PC-9 (cell line): ENCODE measurements around the gene PROS1. TPM values are rescaled to one million over a fixed set of nuclear protein-coding genes. Genes with fewer than 3 reads are reported as not detected.
"Not testable (repeated sequence)": the region's sequence is repeated elsewhere in the genome, so short reads cannot be mapped to it uniquely, and the experiment has no call there.

Experiments used
- BruUV-seq: library from RNA; stranded (reverse); fragments of 400-500 nt; replicated peaks from 2 replicates; lab custom pipeline; 2021; lab: Mats Ljungman, UMichigan
- CTCF ChIA-PET: fragments of 300-600 bp; sonication (Branson Sonifier 250); formaldehyde crosslinking; loops from one replicate; lab custom pipeline; 2022; ENCODE audit warnings: antibody characterized with exemption; lab: Charles Lee
- POLR2A ChIA-PET: fragments of 300-600 bp; sonication (Branson Sonifier 250); formaldehyde crosslinking; loops from one replicate; lab custom pipeline; 2022; ENCODE audit warnings: antibody characterized with exemption; ENCODE audit not compliant: unreplicated experiment; lab: Charles Lee
- DNase-seq, 2 experiments: peaks; one replicate each; pipeline versions ENCODE4 v3.0.0 to v3.0.0-alpha.2; 2015 to 2022; ENCODE audit warnings: mixed read lengths in 1 of 2
- H2AFZ ChIP-seq: fragments of 200-600 bp; sonication (generic); 2 replicates; pipeline ENCODE4 v1.8.1; 2017; ENCODE audit warnings: antibody characterized with exemption
- H3F3A ChIP-seq: fragments of 200-600 bp; sonication (generic); 2 replicates; pipeline ENCODE4 v1.8.1; 2017; ENCODE audit warnings: antibody characterized with exemption, mild to moderate bottlenecking, low read depth; ENCODE audit not compliant: insufficient read depth
- H3K27ac ChIP-seq: fragments of 200-600 bp; sonication (generic); 2 replicates; pipeline ENCODE4 v1.6.1; 2016; ENCODE audit warnings: mixed run types
- H3K27me3 ChIP-seq: fragments of 200-600 bp; sonication (generic); 2 replicates; pipeline ENCODE4 v1.6.1; 2016; ENCODE audit warnings: low read depth, mixed run types; ENCODE audit not compliant: insufficient read depth
- H3K36me3 ChIP-seq: fragments of 200-600 bp; sonication (generic); 2 replicates; pipeline ENCODE4 v1.6.1; 2016; ENCODE audit warnings: low read depth, mixed run types
- H3K4me1 ChIP-seq: fragments of 200-600 bp; sonication (generic); replicated peaks from 2 replicates; pipeline ENCODE4 v1.6.1; 2016; ENCODE audit warnings: mixed run types; ENCODE audit not compliant: insufficient read depth
- H3K4me2 ChIP-seq: fragments of 200-600 bp; sonication (generic); 2 replicates; pipeline ENCODE4 v1.6.1; 2017; ENCODE audit warnings: mixed run types
- H3K4me3 ChIP-seq: fragments of 200-600 bp; sonication (generic); 2 replicates; pipeline ENCODE4 v1.6.1; 2016; ENCODE audit warnings: mixed run types
- H3K79me2 ChIP-seq: fragments of 200-600 bp; sonication (generic); 2 replicates; pipeline ENCODE4 v1.6.1; 2017; ENCODE audit warnings: low read depth, mixed run types
- H3K9me2 ChIP-seq: fragments of 200-600 bp; sonication (generic); 2 replicates; pipeline ENCODE4 v1.8.1; 2017; ENCODE audit warnings: mild to moderate bottlenecking; ENCODE audit not compliant: insufficient read depth
- H3K9me3 ChIP-seq: fragments of 200-600 bp; sonication (generic); 2 replicates; pipeline ENCODE4 v1.8.1; 2016; ENCODE audit warnings: low read depth; ENCODE audit not compliant: insufficient read depth
- H4K20me1 ChIP-seq: fragments of 200-600 bp; sonication (generic); 2 replicates; pipeline ENCODE4 v1.8.1; 2017; ENCODE audit not compliant: insufficient read depth
- EZH2 ChIP-seq: fragments of 200-600 bp; sonication (generic); IDR thresholded peaks from 2 replicates; pipeline ENCODE4 v1.8.0; 2017; ENCODE audit warnings: antibody characterized with exemption, low read depth
- intact Hi-C: fragments of 100-400 bp; cut with micrococcal nuclease; formaldehyde crosslinking; loops from one replicate; pipeline ENCODE4 v1.10.0; 2022; ENCODE audit not compliant: unreplicated experiment
- total RNA-seq: library from RNA; stranded (reverse); gene quantifications from 2 replicates; pipeline ENCODE4 v1.2.3, GENCODE V29; 2021
- TF ChIP-seq, protein P1 (sequence below): fragments of 200-600 bp; sonication (generic); conservative IDR thresholded peaks from 2 replicates; pipeline ENCODE4 v1.6.1; 2017; ENCODE audit warnings: mixed run types, antibody characterized with exemption, mild to moderate bottlenecking, moderate library complexity

The PROS1 gene
- total RNA-seq, 1 experiment from 2014 or later, result 0.57 TPM

DNA sequence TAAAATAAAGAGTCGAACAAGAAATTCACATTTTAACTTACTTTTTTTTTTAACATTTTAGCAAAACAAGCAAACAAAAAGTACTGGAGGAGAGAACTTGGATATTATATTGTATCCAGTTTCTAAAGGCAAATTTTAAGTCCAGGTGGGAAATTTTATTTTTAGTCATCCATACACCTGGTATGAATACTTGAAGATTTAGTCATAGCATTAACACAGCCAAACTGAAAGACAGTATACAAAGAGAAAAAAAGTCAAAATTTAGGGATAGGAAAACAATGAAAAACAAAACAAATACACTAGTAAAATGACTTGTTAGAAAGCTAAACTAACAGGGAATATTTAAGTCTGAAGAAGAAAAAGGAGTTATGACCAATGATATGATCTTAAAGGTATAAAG, 69.1 kb downstream of the PROS1 start:
- H3K4me3 ChIP-seq, result no peak overlapping the region
- no peaks in the 10 kb centered on the region for H3K4me1 ChIP-seq
- TF ChIP-seq EZH2, result no peak
- TF ChIP-seq, protein P1, sequence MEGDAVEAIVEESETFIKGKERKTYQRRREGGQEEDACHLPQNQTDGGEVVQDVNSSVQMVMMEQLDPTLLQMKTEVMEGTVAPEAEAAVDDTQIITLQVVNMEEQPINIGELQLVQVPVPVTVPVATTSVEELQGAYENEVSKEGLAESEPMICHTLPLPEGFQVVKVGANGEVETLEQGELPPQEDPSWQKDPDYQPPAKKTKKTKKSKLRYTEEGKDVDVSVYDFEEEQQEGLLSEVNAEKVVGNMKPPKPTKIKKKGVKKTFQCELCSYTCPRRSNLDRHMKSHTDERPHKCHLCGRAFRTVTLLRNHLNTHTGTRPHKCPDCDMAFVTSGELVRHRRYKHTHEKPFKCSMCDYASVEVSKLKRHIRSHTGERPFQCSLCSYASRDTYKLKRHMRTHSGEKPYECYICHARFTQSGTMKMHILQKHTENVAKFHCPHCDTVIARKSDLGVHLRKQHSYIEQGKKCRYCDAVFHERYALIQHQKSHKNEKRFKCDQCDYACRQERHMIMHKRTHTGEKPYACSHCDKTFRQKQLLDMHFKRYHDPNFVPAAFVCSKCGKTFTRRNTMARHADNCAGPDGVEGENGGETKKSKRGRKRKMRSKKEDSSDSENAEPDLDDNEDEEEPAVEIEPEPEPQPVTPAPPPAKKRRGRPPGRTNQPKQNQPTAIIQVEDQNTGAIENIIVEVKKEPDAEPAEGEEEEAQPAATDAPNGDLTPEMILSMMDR, result no peak
- H3K79me2 ChIP-seq, result no peaks in the 10 kb centered on the region
- H3K9me3 ChIP-seq, result no peaks in the 10 kb centered on the region
- H2AFZ ChIP-seq, result no peak overlapping the region
- H3K27ac ChIP-seq, result no peak overlapping the region
- H3K36me3 ChIP-seq, result no peaks in the 10 kb centered on the region
- POLR2A ChIA-PET, result no interaction called here
- intact Hi-C loops, result no loop called here
- no peak for DNase-seq
- CTCF ChIA-PET, result no interaction called here
- H3K9me2 ChIP-seq, result no peaks in the 10 kb centered on the region
- H3F3A ChIP-seq, result no peaks in the 10 kb centered on the region
- BruUV-seq, result no TSS peak
- no peaks in the 10 kb centered on the region for H3K27me3 ChIP-seq
- H3K4me2 ChIP-seq, result no peak overlapping the region
- no peaks in the 10 kb centered on the region for H4K20me1 ChIP-seq

- H3K79me2 ChIP-seq, H3K9me2 ChIP-seq, H2AFZ ChIP-seq, H3K9me3 ChIP-seq, DNase-seq, H3K4me3 ChIP-seq, H3K4me2 ChIP-seq, POLR2A ChIA-PET, BruUV-seq, H3K27me3 ChIP-seq, H4K20me1 ChIP-seq, H3F3A ChIP-seq, H3K4me1 ChIP-seq, CTCF ChIA-PET, intact Hi-C loops, H3K36me3 ChIP-seq, H3K27ac ChIP-seq: not testable (repeated sequence)
Measured at GRCh38 chr3:93878250-93879017, 95.3 kb downstream of the PROS1 start.

DNA sequence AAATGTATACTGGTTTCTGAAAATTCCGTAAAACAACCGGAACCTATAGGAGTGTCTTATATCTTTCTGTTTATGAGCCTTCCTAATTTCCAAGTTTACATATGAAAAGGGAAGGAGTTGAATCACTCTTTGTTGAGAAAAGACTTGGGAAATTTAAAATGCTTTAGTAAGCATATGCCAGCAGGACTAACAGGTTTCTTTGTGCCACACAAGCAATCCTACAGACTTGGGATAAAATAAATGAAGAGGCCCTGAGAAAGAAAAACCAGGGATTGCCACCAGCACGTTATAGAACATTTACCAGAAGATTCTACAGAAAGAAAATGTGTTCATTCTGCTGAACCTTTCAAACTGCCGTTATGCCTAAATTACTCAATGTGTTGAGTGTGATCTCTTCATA, 96.3 kb downstream of the PROS1 start:
- H3K4me3 ChIP-seq, H3K9me3 ChIP-seq, H3K9me2 ChIP-seq, BruUV-seq, DNase-seq, H3K36me3 ChIP-seq, H2AFZ ChIP-seq, H3K27ac ChIP-seq, CTCF ChIA-PET, H3K4me1 ChIP-seq, H3K79me2 ChIP-seq, H3K4me2 ChIP-seq, H3K27me3 ChIP-seq, H3F3A ChIP-seq, intact Hi-C loops, H4K20me1 ChIP-seq, POLR2A ChIA-PET: not testable (repeated sequence)

GRCh38 chr3:93873412-93873811, 100.3 kb downstream of the PROS1 start:
- BruUV-seq, intact Hi-C loops: not testable (repeated sequence)

More at GRCh38 chr3:93873412-93873811, 100.3 kb downstream of the PROS1 start:
- H4K20me1 ChIP-seq, POLR2A ChIA-PET, H3K9me2 ChIP-seq, H2AFZ ChIP-seq, DNase-seq, CTCF ChIA-PET, H3K27me3 ChIP-seq, H3K4me3 ChIP-seq, H3K4me1 ChIP-seq, H3K4me2 ChIP-seq, H3K36me3 ChIP-seq, H3F3A ChIP-seq, H3K27ac ChIP-seq, H3K79me2 ChIP-seq, H3K9me3 ChIP-seq: not testable (repeated sequence)
